Activated CD8-positive, alpha-beta memory T cell treated with anti-CD3 and anti-CD28 coated beads, Interleukin-2, amount 50 U/mL, for 4 hours (primary cell): ENCODE data around the gene TELO2.
"Not testable (repeated sequence)": the region's sequence is repeated elsewhere in the genome, so short reads cannot be mapped to it uniquely, and the experiment has no call there.

ENCODE experiments used
- DNase-seq: peaks from one replicate; pipeline ENCODE4 v3.0.0-alpha.2; 2020

The TELO2 gene

DNA sequence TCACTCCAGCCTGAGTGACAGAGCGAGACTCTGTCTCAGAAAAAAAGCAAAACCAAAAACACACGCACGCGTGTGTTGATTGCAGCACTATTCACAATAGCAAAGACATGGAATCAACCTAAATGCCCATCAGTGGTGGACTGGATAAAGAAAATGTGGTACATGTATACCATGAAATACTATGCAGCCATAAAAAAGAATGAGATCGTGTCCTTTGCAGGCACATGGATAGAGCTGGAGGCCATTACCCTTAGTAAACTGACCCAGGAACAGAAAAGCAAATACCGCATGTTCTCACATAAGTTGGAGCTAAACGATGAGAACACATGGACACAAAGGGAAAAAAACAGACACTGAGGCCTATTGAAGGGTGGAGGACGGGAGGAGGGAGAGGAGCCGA, 14.2 kb upstream of the TELO2 start:
- not testable (repeated sequence) for DNase-seq

- no peak for DNase-seq
Measured at GRCh38 chr16:1481906-1482835, 11.0 kb upstream of the TELO2 start.

DNA sequence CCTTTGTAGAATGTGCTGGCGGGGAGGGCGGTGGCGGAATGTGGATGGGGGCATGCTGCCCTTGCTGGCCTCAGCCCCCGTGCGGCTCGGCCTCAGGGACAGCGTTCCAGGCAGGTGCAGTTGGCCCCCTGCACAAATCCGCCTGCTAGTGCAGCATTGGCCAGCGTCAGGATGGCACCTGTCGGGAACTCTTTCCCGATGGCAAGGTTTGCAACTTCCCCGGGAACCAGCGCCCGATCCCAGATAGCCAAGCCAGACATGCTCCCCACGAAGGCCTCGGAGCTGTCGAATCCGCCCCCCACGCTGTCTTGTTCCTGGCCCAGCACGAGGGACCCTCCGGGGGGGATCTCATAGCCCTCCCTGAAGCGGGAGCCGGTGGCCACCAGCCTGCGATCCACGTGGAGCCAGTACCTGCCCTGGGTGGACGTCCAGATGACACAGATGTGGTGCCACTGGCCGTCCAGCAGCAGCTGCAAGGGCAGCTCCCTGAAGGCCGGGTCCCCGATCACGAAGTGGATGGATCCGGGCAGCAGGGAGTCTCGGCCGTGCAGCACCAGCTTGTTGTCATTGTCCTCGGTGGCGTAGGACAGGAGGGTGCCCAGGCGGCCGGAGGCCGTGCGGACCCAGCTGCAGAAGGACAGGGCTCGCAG, 7.2 kb upstream of the TELO2 start:
- no peak for DNase-seq

DNA sequence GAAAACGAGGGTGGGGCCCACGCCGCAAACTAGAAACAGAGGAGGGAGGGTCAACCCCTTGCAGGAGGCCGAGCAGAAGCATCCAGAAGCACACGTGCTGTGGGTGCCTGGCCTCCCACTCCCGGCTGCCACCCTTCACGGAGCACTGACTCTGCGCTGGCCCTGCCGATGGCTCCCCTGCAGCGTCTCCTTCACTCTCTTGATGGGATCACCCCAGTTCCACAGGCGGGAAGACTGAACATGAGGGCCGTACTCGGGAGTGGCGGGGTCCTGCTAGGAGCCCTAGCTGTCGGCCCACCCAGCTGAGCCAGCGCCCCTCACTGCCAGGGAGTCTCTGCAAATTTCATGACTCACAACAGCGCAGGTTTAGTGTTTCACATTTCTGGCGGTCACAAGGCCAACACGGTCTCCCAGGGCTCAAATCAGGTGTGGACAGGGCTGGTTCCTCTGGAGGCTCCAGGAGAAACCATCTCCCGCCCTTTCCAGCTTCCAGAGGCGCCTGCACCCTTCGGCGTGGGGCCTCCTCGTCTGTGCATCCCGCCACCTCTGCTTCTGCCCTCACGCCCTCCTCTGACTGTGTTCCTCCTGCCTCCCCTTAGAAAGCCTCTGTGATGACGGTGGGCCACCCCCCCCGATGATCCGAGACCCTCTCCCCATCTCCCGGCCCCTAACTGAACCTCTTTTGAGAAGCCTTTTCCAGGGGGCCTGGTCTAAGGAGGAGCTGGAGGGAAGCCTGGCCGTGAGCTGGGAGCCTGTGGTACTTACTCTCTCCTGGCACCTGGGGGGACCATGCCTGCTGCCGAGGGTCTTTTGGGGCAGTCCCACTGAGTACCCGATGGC, 6.4 kb upstream of the TELO2 start:
- DNase-seq = no peak

DNA sequence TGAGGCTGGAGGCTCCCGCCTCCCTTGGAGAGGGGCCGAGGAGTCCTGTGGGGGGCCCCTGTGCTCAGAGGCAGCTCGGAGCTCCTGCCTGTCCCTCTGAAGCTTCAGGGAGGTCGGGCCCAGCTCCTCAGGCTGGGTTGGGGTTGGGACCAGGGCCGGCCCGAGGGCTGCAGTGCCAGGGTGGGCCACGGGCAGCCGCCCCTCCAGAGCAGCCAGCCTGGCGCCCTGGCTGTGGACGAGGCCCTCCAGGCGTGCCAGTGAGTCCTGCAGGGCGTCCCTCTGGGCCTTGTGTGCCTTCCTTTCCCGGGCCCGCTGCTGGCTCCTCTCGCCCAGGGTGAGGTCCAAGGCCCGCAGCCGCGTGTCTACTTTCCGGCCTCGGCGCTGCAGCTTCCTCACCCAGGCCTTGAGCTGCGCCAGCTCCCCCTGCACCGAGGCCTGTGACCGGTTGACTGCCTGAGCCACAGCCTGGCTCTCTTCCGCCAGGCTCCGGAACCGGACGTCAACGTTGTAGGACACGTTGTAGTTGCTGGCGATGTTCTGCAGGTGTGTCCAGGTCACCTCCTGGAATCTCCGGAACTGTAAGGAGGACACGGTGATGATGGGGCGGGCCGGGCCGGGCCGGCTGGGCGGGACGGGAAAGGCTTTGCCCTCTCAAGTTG, 5.6 kb upstream of the TELO2 start:
- no peak for DNase-seq

- no peak for DNase-seq
Measured at GRCh38 chr16:1488054-1488601, 5.0 kb upstream of the TELO2 start.

GRCh38 chr16:1488619-1489018, 4.5 kb upstream of the TELO2 start, which contains the start of gene PTX4:
Gene PTX4 (minus strand): TSS chr16:1488944. CDS start chr16:1488909, 35 bp downstream.
- no peak for DNase-seq

- no peak for DNase-seq
Measured at GRCh38 chr16:1489077-1489476, 4.1 kb upstream of the TELO2 start.

DNA sequence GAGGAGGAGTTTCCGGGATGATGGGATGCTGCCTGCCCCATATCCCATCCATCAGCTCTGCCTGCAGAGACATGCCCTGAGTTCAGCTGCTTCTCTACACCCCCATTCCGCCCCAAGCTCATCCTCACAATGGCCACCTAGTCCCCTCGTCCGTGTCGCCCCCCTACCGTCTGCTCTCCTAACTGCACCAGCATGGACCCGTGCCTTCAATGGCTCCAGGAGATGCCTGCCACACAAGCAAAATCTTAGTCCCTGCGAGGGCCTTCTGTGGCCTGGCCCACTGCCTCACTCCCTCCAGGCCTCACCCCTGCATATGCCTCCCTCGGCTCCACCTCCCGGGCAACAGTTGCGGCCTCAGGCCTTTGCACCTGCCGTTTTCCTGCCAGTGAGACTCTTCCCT, 1.8 kb upstream of the TELO2 start:
- DNase-seq = no peak

DNA sequence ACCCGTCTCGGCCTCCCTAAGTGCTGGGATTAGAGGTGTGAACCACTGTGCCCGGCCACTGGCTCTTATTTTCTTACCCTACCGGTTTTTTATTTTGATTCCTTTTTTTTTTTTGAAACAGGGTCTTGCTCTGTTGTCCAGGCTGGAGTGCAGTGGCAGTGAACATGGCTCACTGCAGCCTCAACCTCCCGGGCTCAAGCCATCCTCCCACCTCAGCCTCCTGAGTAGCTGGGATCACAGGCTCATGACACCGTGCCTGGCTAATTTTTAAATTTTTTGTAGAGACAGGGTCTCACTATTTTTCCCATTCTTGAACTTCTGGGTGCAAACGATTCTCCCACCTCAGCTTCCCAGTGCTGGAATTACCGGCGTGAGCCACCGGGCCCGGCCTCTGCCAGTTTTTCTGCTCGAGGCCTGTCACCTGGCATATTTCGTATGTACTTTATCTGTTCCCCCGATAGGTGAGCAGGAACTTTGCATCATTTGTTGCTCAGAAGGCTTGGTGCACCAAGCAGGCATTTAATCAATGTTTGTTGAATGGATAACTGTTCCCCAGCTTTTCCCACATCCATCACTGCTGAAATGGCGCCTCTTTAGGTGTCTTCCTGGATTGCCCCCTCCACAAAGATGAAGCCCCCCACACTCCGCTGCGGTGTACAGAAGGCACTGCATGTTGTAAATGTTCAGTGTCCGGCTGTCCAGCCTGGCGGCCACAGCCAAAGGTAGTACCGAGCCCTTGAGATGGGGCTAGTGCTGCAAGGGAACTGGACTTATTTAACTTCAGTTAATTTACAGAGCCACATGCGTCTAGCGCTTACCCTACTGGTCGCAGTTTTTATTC, 858 bp upstream of the TELO2 start:
- no peak for DNase-seq

- DNase-seq = no peak
Measured at GRCh38 chr16:1493746-1494094, 560 bp downstream of the TELO2 start.

DNA sequence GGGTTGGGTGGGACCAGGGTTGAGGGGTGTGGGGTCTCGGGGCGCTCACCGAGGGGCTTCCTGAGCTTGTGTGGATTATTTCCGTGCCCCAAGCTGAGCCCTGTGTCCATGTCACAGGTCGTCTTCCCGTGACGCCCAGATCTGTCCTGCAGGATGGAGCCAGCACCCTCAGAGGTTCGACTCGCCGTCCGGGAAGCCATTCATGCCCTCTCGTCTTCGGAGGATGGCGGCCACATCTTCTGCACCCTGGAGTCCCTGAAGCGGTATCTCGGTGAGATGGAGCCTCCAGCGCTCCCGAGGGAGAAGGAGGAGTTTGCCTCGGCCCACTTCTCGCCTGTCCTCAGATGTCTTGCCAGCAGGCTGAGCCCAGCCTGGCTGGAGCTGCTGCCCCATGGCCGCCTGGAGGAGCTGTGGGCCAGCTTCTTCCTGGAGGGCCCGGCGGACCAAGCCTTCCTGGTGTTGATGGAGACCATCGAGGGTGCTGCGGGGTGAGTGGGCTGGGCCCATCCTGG, 1.0 kb downstream of the TELO2 start:
- no peak for DNase-seq

DNA sequence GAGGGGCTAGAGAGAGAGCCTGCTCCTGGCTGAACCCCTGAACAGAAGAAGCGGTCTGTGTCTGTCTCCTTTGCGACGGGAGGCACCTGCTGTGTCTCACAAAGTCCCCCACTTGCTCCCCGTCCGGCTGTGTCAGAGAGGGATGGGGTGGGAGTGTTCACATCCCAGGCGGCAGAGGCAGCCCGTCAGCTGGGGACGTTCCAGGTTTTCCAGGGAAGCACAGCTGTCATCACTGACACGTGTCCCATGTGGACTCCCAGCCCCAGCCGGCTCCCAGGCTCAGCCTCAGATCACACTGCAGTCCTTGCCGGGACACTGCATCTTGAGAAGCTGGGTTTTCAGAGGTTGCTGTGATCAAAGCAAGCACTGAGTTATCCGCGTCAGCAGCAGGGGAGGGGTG, 1.6 kb downstream of the TELO2 start:
- DNase-seq = no peak

DNA sequence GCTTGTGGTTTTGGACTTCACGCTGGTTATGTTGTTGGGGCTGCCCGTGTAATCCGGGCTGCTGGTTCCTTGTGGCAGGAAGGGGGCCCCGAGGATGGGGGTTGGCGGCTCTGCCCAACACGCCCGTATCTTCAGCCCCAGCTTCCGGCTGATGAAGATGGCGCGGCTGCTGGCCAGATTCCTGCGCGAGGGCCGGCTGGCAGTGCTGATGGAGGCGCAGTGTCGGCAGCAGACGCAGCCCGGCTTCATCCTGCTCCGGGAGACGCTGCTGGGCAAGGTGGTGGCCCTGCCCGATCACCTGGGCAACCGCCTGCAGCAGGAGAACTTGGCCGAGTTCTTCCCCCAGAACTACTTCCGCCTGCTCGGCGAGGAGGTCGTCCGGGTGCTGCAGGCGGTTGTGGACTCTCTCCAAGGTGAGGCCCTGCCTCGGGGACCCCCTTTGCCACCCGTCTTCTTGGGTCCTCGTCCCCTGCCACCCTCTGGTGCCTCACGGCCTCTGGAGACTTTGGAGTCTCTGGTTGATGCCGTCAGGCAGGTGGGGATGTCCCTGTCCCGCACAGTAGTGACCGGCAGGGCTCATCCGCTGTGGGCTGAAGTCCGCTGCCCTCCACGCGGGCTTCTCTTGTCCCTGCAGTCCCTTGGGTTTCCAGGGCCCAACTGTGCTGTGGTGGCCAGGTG, 2.2 kb downstream of the TELO2 start:
- no peak for DNase-seq

DNA sequence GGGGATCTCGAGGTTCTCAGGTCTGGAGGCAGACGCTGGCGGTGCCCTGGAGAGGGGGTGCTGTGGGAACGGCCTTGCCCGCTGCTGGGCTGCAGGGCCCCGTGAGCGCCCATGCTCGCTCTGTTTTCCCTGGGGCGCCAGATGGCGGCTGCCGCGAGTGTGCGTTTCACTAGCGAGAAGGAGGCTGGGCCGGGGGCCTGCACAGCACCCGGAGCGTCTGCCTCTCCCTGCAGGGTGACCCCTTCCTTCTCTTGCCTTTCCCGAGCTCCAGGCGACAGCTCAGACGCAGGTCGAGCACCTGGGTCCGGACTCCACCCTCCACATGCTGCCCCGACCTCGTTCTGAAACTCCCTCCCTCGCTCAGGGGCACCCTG, 2.7 kb downstream of the TELO2 start:
- no peak for DNase-seq

DNA sequence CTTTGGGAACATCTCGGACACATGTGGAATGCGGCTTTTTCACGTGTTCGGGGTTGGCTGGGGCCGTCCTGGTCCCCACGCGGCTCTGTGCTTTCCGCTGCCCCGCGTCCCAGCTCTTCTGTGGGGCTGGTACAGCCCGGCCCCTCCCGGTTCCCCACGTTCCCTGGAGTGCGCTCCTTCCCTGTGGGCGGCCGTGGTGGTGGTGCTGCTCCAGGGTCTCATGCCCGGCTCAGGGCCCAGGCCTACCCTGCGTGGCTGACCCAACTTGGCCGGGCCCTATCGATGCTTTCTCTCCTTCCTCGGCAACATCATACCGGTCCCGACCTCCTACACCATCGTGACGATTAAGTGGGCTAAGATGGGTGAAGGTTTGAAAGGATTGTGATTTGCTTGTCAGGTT, 3.3 kb downstream of the TELO2 start:
- no peak for DNase-seq

GRCh38 chr16:1497014-1497598, 3.9 kb downstream of the TELO2 start:
- DNase-seq = no peak

- no peak for DNase-seq
Measured at GRCh38 chr16:1498899-1499676, 5.9 kb downstream of the TELO2 start.

- no peak for DNase-seq
Measured at GRCh38 chr16:1499756-1500464, 6.8 kb downstream of the TELO2 start.
